DOHH2 (cell line): Measurements from ENCODE around the gene TPTE.
"Not testable (repeated sequence)": the region's sequence is repeated elsewhere in the genome, so short reads cannot be mapped to it uniquely, and the experiment has no call there.

Source experiments
- H3F3A ChIP-seq: fragments of 200-600 bp; sonication (generic), shearing (Covaris generic); 2 replicates; pipeline ENCODE4 v1.6.0; 2016; ENCODE audit warnings: antibody characterized with exemption, mild to moderate bottlenecking; ENCODE audit not compliant: control insufficient read depth, insufficient read depth
- H3K27ac ChIP-seq: fragments of 200-600 bp; sonication (generic); 2 replicates; pipeline ENCODE4 v1.5.1; 2014; ENCODE audit warnings: low read depth, mild to moderate bottlenecking, low read length, moderate library complexity
- H3K27me3 ChIP-seq: fragments of 200-600 bp; sonication (generic); 2 replicates; pipeline ENCODE4 v1.6.1; 2014; ENCODE audit warnings: mild to moderate bottlenecking, low read length, mixed read lengths; ENCODE audit not compliant: control insufficient read depth
- H3K36me3 ChIP-seq: fragments of 200-600 bp; sonication (generic); 2 replicates; pipeline ENCODE4 v1.6.1; 2014; ENCODE audit warnings: mild to moderate bottlenecking, low read length, moderate library complexity, mixed read lengths; ENCODE audit not compliant: control insufficient read depth
- H3K4me1 ChIP-seq: fragments of 200-600 bp; sonication (generic); 2 replicates; pipeline ENCODE4 v1.6.1; 2014; ENCODE audit warnings: mild to moderate bottlenecking, low read length, mixed read lengths; ENCODE audit not compliant: control insufficient read depth
- H3K4me2 ChIP-seq: fragments of 200-600 bp; sonication (generic); 2 replicates; pipeline ENCODE4 v1.6.0; 2014; ENCODE audit warnings: mild to moderate bottlenecking, low read length, moderate library complexity
- H3K4me3 ChIP-seq: fragments of 200-600 bp; sonication (generic); 2 replicates; pipeline ENCODE4 v1.5.1; 2014; ENCODE audit warnings: mild to moderate bottlenecking, low read length, mixed read lengths
- H3K79me2 ChIP-seq: fragments of 200-600 bp; sonication (generic); 2 replicates; pipeline ENCODE4 v1.6.1; 2014; ENCODE audit warnings: mild to moderate bottlenecking, low read length, mixed read lengths; ENCODE audit not compliant: control insufficient read depth
- H3K9me2 ChIP-seq: fragments of 200-600 bp; sonication (generic); replicated peaks from 2 replicates; pipeline ENCODE4 v1.6.1; 2014; ENCODE audit warnings: mild to moderate bottlenecking, low read length, mixed read lengths; ENCODE audit not compliant: control insufficient read depth
- H3K9me3 ChIP-seq: fragments of 200-600 bp; sonication (generic); 2 replicates; pipeline ENCODE4 v1.6.1; 2014; ENCODE audit warnings: antibody characterized with exemption, low read length, mixed read lengths; ENCODE audit not compliant: control insufficient read depth, insufficient read depth
- H4K20me1 ChIP-seq: fragments of 200-600 bp; sonication (generic); 2 replicates; pipeline ENCODE4 v1.6.0; 2014; ENCODE audit warnings: low read depth, mild to moderate bottlenecking, antibody characterized with exemption, low read length, moderate library complexity; ENCODE audit not compliant: control insufficient read depth, insufficient read depth
- EZH2phosphoT487 ChIP-seq: fragments of 200-600 bp; sonication (generic); IDR thresholded peaks from 2 replicates; pipeline ENCODE4 v1.6.1; 2017; ENCODE audit warnings: borderline replicate concordance, mild to moderate bottlenecking, antibody characterized with exemption, low read length, moderate library complexity, mixed read lengths
- TF ChIP-seq, protein P1 (sequence below): fragments of 200-600 bp; sonication (generic); IDR thresholded peaks from one replicate; pipeline ENCODE4 v1.5.1; 2014; ENCODE audit warnings: antibody characterized with exemption, mild to moderate bottlenecking, low read depth, low read length; ENCODE audit not compliant: poor library complexity, severe bottlenecking

The TPTE gene

GRCh38 chr21:10627316-10627863, 106.0 kb downstream of the TPTE start:
- Histone ChIP-seq H3K27ac (no peak overlapping the region), H4K20me1 (no peaks in the 10 kb centered on the region), H3K36me3 (no peaks in the 10 kb centered on the region), H3K4me2 (no peak overlapping the region), H3F3A (no peaks in the 10 kb centered on the region), H3K9me3 (peaks cover 2% of the 10 kb centered on the region; the same call in 1 of the 2 replicates), H3K4me1 (no peaks in the 10 kb centered on the region), H3K79me2 (no peaks in the 10 kb centered on the region), H3K27me3 (no peaks in the 10 kb centered on the region), H3K4me3 (no peak overlapping the region), H3K9me2 (no peaks in the 10 kb centered on the region)
- TF ChIP-seq, protein P1, sequence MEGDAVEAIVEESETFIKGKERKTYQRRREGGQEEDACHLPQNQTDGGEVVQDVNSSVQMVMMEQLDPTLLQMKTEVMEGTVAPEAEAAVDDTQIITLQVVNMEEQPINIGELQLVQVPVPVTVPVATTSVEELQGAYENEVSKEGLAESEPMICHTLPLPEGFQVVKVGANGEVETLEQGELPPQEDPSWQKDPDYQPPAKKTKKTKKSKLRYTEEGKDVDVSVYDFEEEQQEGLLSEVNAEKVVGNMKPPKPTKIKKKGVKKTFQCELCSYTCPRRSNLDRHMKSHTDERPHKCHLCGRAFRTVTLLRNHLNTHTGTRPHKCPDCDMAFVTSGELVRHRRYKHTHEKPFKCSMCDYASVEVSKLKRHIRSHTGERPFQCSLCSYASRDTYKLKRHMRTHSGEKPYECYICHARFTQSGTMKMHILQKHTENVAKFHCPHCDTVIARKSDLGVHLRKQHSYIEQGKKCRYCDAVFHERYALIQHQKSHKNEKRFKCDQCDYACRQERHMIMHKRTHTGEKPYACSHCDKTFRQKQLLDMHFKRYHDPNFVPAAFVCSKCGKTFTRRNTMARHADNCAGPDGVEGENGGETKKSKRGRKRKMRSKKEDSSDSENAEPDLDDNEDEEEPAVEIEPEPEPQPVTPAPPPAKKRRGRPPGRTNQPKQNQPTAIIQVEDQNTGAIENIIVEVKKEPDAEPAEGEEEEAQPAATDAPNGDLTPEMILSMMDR: no peak
- TF ChIP-seq EZH2phosphoT487: no peak

GRCh38 chr21:10629239-10629638, 107.9 kb downstream of the TPTE start:
- not testable (repeated sequence) for H3K9me3 ChIP-seq, H3K79me2 ChIP-seq, H4K20me1 ChIP-seq, H3F3A ChIP-seq, H3K4me1 ChIP-seq, H3K27me3 ChIP-seq, H3K4me3 ChIP-seq, H3K9me2 ChIP-seq, H3K4me2 ChIP-seq, H3K36me3 ChIP-seq, H3K27ac ChIP-seq

DNA sequence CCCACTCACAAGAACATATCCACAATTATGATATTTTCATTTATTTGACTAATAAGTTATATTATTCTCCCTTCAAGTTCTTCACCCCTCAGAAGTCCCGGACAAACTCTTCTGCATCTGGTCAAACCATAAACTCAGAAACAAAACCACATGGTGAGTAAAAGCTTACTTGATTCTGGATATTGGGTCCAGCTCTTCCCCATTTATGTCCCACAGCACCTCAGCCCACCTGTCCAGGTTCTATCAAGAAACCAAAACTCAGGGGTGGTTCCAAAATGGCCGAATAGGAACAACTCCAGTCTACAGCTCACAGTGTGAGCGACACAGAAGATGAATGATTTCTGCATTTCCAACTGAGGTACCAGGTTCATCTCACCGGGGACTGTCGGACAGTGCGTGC, 109.4 kb downstream of the TPTE start:
- not testable (repeated sequence) for H3K4me1 ChIP-seq, H3K36me3 ChIP-seq, H3K27me3 ChIP-seq, H4K20me1 ChIP-seq, H3K4me2 ChIP-seq, H3F3A ChIP-seq, H3K27ac ChIP-seq, H3K4me3 ChIP-seq, H3K9me2 ChIP-seq, H3K79me2 ChIP-seq, H3K9me3 ChIP-seq

DNA sequence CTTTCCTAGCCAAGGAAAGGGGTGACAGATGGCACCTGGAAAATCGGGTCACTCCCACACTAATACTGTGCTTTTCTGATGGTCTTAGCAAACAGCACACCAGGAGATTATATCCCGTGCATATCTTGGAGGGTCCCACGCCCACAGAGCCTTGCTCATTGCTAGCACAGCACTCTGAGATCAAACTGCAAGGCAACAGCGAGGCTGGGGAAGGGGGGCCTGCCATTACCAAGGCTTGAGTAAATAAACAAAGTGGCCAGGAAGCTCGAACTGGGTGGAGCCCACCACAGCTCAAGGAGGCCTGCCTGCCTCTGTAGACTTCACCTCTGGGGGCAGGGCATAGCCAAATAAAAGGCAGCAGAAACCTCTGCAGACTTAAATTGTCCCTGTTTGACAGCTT, 109.9 kb downstream of the TPTE start:
- H3K4me1 ChIP-seq, H3K27me3 ChIP-seq, H3K9me2 ChIP-seq, H3F3A ChIP-seq, H3K27ac ChIP-seq, H3K36me3 ChIP-seq, H3K79me2 ChIP-seq, H3K4me3 ChIP-seq, H4K20me1 ChIP-seq, H3K4me2 ChIP-seq, H3K9me3 ChIP-seq: not testable (repeated sequence)

DNA sequence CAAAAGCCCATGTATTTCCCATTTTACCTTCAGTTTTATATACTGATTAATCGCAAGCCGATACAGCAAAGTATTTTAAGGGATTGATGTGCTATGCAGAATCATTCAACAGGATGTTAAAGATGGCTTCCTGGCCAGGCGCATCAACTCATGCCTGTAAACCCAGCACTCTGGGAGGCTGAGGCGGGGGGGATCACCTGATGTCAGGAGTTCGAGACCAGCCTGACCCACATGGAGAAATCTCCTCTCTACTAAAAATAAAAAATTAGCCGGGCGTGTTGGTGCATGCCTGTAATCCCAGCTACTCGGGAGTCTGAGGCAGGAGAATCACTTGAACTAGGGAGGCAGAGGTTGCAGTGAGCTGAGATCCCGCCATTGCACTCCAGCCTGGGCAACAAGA, 116.8 kb downstream of the TPTE start:
- not testable (repeated sequence) for H3K4me1 ChIP-seq, H3K9me2 ChIP-seq, H3K4me3 ChIP-seq, H3K79me2 ChIP-seq, H3K27me3 ChIP-seq, H3F3A ChIP-seq, H3K27ac ChIP-seq, H3K4me2 ChIP-seq, H3K36me3 ChIP-seq, H4K20me1 ChIP-seq
- peaks cover 37% of the 10 kb centered on the region; the same call in 1 of the 2 replicates for H3K9me3 ChIP-seq
